Naive thymus-derived CD4-positive, alpha-beta T cell (primary cell): ENCODE measurements around the gene TRIM27. TPM values are rescaled to one million over a fixed set of nuclear protein-coding genes. Genes with fewer than 3 reads are reported as not detected.

Experiments used
- ATAC-seq: fragments of 150-1000 bp; cut with Tn5 transposase; 2 replicates; pipeline ENCODE4 v1.10.0; 2021; ENCODE audit warnings: mild to moderate bottlenecking, moderate library complexity
- CTCF ChIA-PET: fragments of 350-600 bp; sonication (Branson Sonifier 250); formaldehyde crosslinking; loops from one replicate; lab custom pipeline; 2021; ENCODE audit warnings: antibody characterized with exemption; lab: Charles Lee
- POLR2A ChIA-PET: fragments of 350-600 bp; sonication (Branson Sonifier 250); formaldehyde crosslinking; loops from one replicate; lab custom pipeline; 2021; ENCODE audit warnings: antibody characterized with exemption, inconsistent platforms; lab: Charles Lee
- DNase-seq, 9 donors: peaks; one replicate each; pipeline versions ENCODE4 v3.0.0 to v3.0.0-alpha.2; 2020 to 2022; ENCODE audit warnings: mixed read lengths in 1 of 9
- H3K27ac ChIP-seq: one replicate; pipeline ENCODE4 v1.7.0; 2013; ENCODE audit warnings: mild to moderate bottlenecking, low read depth, low read length, moderate library complexity
- H3K27me3 ChIP-seq, 2 donors: one replicate each; pipeline ENCODE4 v1.7.0; 2013; ENCODE audit warnings: low read length in 2 of 2, mild to moderate bottlenecking in 2 of 2, moderate library complexity in 2 of 2; ENCODE audit not compliant: control insufficient read depth in 2 of 2, insufficient read depth in 2 of 2
- H3K36me3 ChIP-seq, 3 experiments: 1 replicate in 2 of 3; 2 replicates in 1 of 3; pipeline ENCODE4 v1.7.0; 2013; ENCODE audit warnings: low read length in 3 of 3, mild to moderate bottlenecking in 3 of 3, moderate library complexity in 1 of 3; ENCODE audit not compliant: insufficient read depth in 3 of 3, control insufficient read depth in 2 of 3
- H3K4me1 ChIP-seq, 2 donors: one replicate each; pipeline ENCODE4 v1.7.0; 2013; ENCODE audit warnings: low read length in 2 of 2, mild to moderate bottlenecking in 2 of 2, moderate library complexity in 1 of 2; ENCODE audit not compliant: control insufficient read depth in 2 of 2, insufficient read depth in 2 of 2
- H3K4me3 ChIP-seq: 2 replicates; pipeline ENCODE4 v1.7.0; 2013; ENCODE audit warnings: mild to moderate bottlenecking, low read length
- H3K9me3 ChIP-seq, 3 experiments: 1 replicate in 2 of 3; 2 replicates in 1 of 3; pipeline ENCODE4 v1.7.0; 2013; ENCODE audit warnings: low read length in 3 of 3; ENCODE audit not compliant: control insufficient read depth in 2 of 3
- H3K27ac Mint-ChIP-seq, 9 donors: one replicate each; pipeline ENCODE4 v1.8.0; 2020 to 2022; ENCODE audit warnings: mixed read lengths in 9 of 9, mild to moderate bottlenecking in 8 of 9, moderate library complexity in 5 of 9, inconsistent platforms in 2 of 9
- H3K27me3 Mint-ChIP-seq, 5 donors: one replicate each; pipeline ENCODE4 v1.8.0; 2021 to 2022; ENCODE audit warnings: mixed read lengths in 5 of 5, mild to moderate bottlenecking in 1 of 5
- H3K36me3 Mint-ChIP-seq, 5 donors: one replicate each; pipeline ENCODE4 v1.8.0; 2020 to 2022; ENCODE audit warnings: mixed read lengths in 5 of 5, mild to moderate bottlenecking in 3 of 5, inconsistent platforms in 1 of 5
- H3K4me1 Mint-ChIP-seq, 7 donors: one replicate each; pipeline ENCODE4 v1.8.0; 2020 to 2022; ENCODE audit warnings: mixed read lengths in 7 of 7, mild to moderate bottlenecking in 3 of 7, inconsistent platforms in 1 of 7
- H3K4me3 Mint-ChIP-seq, 10 donors: one replicate each; pipeline ENCODE4 v1.8.0; 2020 to 2022; ENCODE audit warnings: mild to moderate bottlenecking in 10 of 10, mixed read lengths in 10 of 10, moderate library complexity in 6 of 10, inconsistent platforms in 2 of 10
- H3K9me3 Mint-ChIP-seq, 11 donors: one replicate each; pipeline ENCODE4 v1.8.0; 2020 to 2022; ENCODE audit warnings: mixed read lengths in 11 of 11, mild to moderate bottlenecking in 4 of 11, inconsistent platforms in 1 of 11, moderate library complexity in 1 of 11
- intact Hi-C, 2 donors: fragments of 100-400 bp; cut with micrococcal nuclease; formaldehyde crosslinking; loops; one replicate each; pipeline ENCODE4 v1.15.1; 2023
- polyA plus RNA-seq, 2 donors: library from polyadenylated mRNA; unstranded; fragments of 300-500 nt; fragmentation: Illumina TruSeq; gene quantifications; one replicate each; pipeline ENCODE4 v1.2.3, GENCODE V29; 2021
- total RNA-seq, 6 experiments: library from RNA in 5 of 6; stranded (reverse) in 5 of 6; gene quantifications; 1 replicate in 5 of 6; 2 replicates in 1 of 6; pipeline ENCODE4 v1.2.3 and lab custom pipeline; 2021 to 2026

The TRIM27 gene
- total and polyA plus RNA-seq, 7 experiments from 2014 or later, result 22.9 to 93.9 (median 67.5) TPM

DNA sequence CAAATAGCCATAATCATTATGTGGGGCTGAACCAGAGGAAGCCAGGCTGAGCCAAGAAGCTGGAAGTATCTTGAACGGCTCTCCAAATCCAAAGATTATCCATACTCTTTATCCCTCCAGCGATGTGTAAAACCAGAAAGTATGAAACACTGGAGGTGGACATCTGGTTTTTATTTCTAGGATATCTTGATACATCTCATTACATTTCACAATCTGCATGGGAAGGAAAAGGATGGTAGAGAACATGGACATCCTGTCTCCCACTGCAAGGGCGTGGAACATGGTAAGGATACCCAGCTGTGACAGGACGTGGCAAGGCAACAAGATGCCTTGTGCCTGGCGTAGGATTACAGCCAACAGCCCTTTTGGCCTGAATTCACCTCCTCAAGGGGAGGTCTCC lies 20.1 kb downstream of the TRIM27 start:
- H3K27ac Mint-ChIP-seq, result no peak overlapping the region

DNA sequence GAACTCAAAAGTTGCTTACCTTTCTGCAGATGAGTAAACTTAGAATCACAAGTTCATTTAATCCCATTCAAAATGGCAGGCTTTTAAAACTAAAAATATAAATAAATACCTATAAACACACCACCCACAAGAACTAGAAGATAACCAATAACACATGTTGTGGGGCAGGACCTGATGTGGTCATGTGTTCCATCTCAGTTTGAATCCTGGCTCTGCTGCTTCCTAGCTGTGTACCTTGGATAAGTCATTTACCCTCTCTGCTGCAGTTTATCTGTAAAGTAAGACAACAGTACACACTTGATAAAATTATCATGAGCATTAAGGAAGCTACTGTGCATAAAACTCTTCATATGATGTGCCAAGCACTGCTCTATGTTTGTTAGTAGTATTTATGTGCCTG lies 22.0 kb downstream of the TRIM27 start:
- Histone ChIP-seq H3K27me3 (no peaks in the 10 kb centered on the region), H3K4me3 (no peak overlapping the region), H3K36me3 (peaks cover 7 to 55% (median 18%) of the 10 kb centered on the region in 3 experiments), H3K9me3 (no peaks in the 10 kb centered on the region), H3K27ac (no peak overlapping the region), H3K4me1 (peaks cover 5 to 6% of the 10 kb centered on the region in 2 donors)
- Mint-ChIP-seq H3K27ac (peak overlapping the region in 1 of 9 donors; percentile 53), H3K36me3 (peaks cover 10 to 54% (median 41%) of the 10 kb centered on the region in 5 donors), H3K27me3 (no peaks in the 10 kb centered on the region), H3K4me3 (no peak overlapping the region), H3K4me1 (peaks cover 0 to 19% (median 8%) of the 10 kb centered on the region in 7 donors), H3K9me3 (no peaks in the 10 kb centered on the region)
- ChIA-PET CTCF (interaction anchor here (0.9 kb wide), 1 partner anchor 53 kb away, joined by 3 read pairs; no protein-coding TSS in a partner anchor), POLR2A (interaction anchor here (0.6 to 2.0 kb wide), 4 partner anchors 20 to 39 kb away, joined by 3 to 5 read pairs (median 4); no protein-coding TSS in a partner anchor)
- intact Hi-C loops, result no loop called here
- ATAC-seq, result no peak
- DNase-seq, result no peak

More for the DNA sequence above, 20.1 kb downstream of the TRIM27 start:
- CTCF ChIA-PET, result no interaction called here
- Histone ChIP-seq H3K9me3 (no peaks in the 10 kb centered on the region), H3K27ac (no peak overlapping the region), H3K4me1 (no peaks in the 10 kb centered on the region), H3K27me3 (no peaks in the 10 kb centered on the region), H3K4me3 (no peak overlapping the region), H3K36me3 (peaks cover 7 to 70% (median 18%) of the 10 kb centered on the region in 3 experiments)
- intact Hi-C loops, result no loop called here
- peaks cover 0 to 8% (median 0%) of the 10 kb centered on the region in 7 donors for H3K4me1 Mint-ChIP-seq
- no peak overlapping the region for H3K4me3 Mint-ChIP-seq
- ATAC-seq, result no peak
- peaks cover 10 to 63% (median 45%) of the 10 kb centered on the region in 5 donors for H3K36me3 Mint-ChIP-seq
- no peak for DNase-seq
- no peaks in the 10 kb centered on the region for H3K9me3 Mint-ChIP-seq
- no peaks in the 10 kb centered on the region for H3K27me3 Mint-ChIP-seq
- POLR2A ChIA-PET, result no interaction called here

- DNase-seq (no peak), ATAC-seq (no peak)
- H3K4me3 ChIP-seq, result no peak overlapping the region
- H3K4me3 Mint-ChIP-seq, result no peak overlapping the region
- H3K27ac Mint-ChIP-seq, result peak overlapping the region in 4 of 9 donors; percentile 25 to 65 (median 36)
- ChIA-PET CTCF (no interaction called here), POLR2A (interaction anchor here (1.2 to 2.0 kb wide), 2 partner anchors 22 to 38 kb away, joined by 4 to 5 read pairs; no protein-coding TSS in a partner anchor)
- peaks cover 7 to 51% (median 18%) of the 10 kb centered on the region in 3 experiments for H3K36me3 ChIP-seq
- no peak overlapping the region for H3K27ac ChIP-seq
- peaks cover 0 to 4% (median 0%) of the 10 kb centered on the region in 5 donors for H3K27me3 Mint-ChIP-seq
- peaks cover 0 to 8% (median 0%) of the 10 kb centered on the region in 11 donors for H3K9me3 Mint-ChIP-seq
- H3K4me1 ChIP-seq, result peaks cover 5 to 6% of the 10 kb centered on the region in 2 donors
- H3K4me1 Mint-ChIP-seq, result peaks cover 0 to 27% (median 12%) of the 10 kb centered on the region in 7 donors
- intact Hi-C loops, result no loop called here
- peaks cover 10 to 46% (median 33%) of the 10 kb centered on the region in 5 donors for H3K36me3 Mint-ChIP-seq
- H3K9me3 ChIP-seq, result no peaks in the 10 kb centered on the region
- no peaks in the 10 kb centered on the region for H3K27me3 ChIP-seq
These were observed 23.1 kb downstream of the TRIM27 start for GRCh38 chr6:28900577-28901256.

GRCh38 chr6:28898710-28898965 lies 25.1 kb downstream of the TRIM27 start:
- Histone ChIP-seq H3K4me3 (no peak overlapping the region), H3K27me3 (no peaks in the 10 kb centered on the region), H3K36me3 (peaks cover 7 to 35% (median 8%) of the 10 kb centered on the region in 3 experiments), H3K9me3 (no peaks in the 10 kb centered on the region), H3K27ac (no peak overlapping the region), H3K4me1 (peaks cover 5 to 6% of the 10 kb centered on the region in 2 donors)
- CTCF ChIA-PET, result interaction anchor here (1.3 kb wide), 1 partner anchor 24 kb away, joined by 3 read pairs; no protein-coding TSS in a partner anchor
- POLR2A ChIA-PET, result interaction anchor here (0.6 to 5.4 kb wide), 5 partner anchors 12 to 35 kb away, joined by 3 to 74 read pairs (median 3); partner anchors contain the start of gene TRIM27
- peaks cover 0 to 32% (median 14%) of the 10 kb centered on the region in 7 donors for H3K4me1 Mint-ChIP-seq
- ATAC-seq (no peak), DNase-seq (no peak)
- H3K27ac Mint-ChIP-seq, result peak overlapping the region in 7 of 9 donors; percentile 62 to 100 (median 78)
- intact Hi-C loops, result loop anchor here (5.0 to 10.0 kb wide), 4 partner anchors 816 to 1751 kb away; partner anchors contain the start of gene ZNF165 (in 1 of the 2)
- peaks cover 10 to 26% (median 24%) of the 10 kb centered on the region in 5 donors for H3K36me3 Mint-ChIP-seq
- peaks cover 0 to 4% (median 0%) of the 10 kb centered on the region in 5 donors for H3K27me3 Mint-ChIP-seq
- peak overlapping the region; percentile 25 to 98 (median 68) for H3K4me3 Mint-ChIP-seq
- H3K9me3 Mint-ChIP-seq, result peaks cover 0 to 8% (median 0%) of the 10 kb centered on the region in 11 donors

DNA sequence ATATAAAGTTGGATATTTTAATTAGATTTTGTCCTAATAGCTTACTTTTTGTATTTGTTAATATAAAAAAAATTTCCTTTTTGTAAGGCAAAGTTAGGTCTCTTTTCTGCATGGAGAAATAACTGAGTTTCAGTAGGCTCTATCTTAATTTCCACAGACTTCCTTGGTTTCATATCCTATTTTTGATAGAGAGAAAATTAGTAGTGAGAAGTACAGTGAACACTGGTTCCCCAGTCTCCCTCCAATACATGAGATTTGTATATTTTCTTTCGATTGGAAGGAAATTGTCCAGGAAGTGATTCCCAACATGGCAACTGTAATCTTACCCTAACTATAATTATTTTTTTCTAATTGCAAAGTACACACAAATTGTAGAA lies 26.4 kb downstream of the TRIM27 start:
- H3K9me3 Mint-ChIP-seq, result peaks cover 0 to 8% (median 0%) of the 10 kb centered on the region in 11 donors
- H3K27me3 ChIP-seq, result no peaks in the 10 kb centered on the region
- no peak for ATAC-seq
- H3K9me3 ChIP-seq, result no peaks in the 10 kb centered on the region
- H3K4me1 ChIP-seq, result peaks cover 5 to 6% of the 10 kb centered on the region in 2 donors
- ChIA-PET POLR2A (interaction anchor here (0.7 to 19.5 kb wide), 9 partner anchors 10 to 1059 kb away, joined by 3 to 459 read pairs (median 13); partner anchors contain the start of gene TRIM27), CTCF (interaction anchor here (0.6 to 1.3 kb wide), 4 partner anchors 9 to 49 kb away, joined by 3 to 5 read pairs (median 3); no protein-coding TSS in a partner anchor)
- peak overlapping the region; percentile 92 to 100 (median 98) for H3K4me3 Mint-ChIP-seq
- H3K36me3 ChIP-seq, result peaks cover 0 to 24% (median 0%) of the 10 kb centered on the region in 3 experiments
- H3K4me3 ChIP-seq, result peak overlapping the region; percentile 82
- H3K27me3 Mint-ChIP-seq, result peaks cover 0 to 8% (median 0%) of the 10 kb centered on the region in 5 donors
- intact Hi-C loops, result loop anchor here (1.0 to 10.0 kb wide), 8 partner anchors 48 to 1750 kb away; partner anchors contain the start of gene ZNF165 (in 1 of the 2)
- DNase-seq, result no peak
- peaks cover 0 to 32% (median 14%) of the 10 kb centered on the region in 7 donors for H3K4me1 Mint-ChIP-seq
- peak overlapping the region; percentile 99 for H3K27ac ChIP-seq
- H3K27ac Mint-ChIP-seq, result peak overlapping the region; percentile 98 to 100 (median 100)
- peaks cover 5 to 17% (median 15%) of the 10 kb centered on the region in 5 donors for H3K36me3 Mint-ChIP-seq
